Measurements from ENCODE around the gene SREK1IP1.

The SREK1IP1 gene

DNA sequence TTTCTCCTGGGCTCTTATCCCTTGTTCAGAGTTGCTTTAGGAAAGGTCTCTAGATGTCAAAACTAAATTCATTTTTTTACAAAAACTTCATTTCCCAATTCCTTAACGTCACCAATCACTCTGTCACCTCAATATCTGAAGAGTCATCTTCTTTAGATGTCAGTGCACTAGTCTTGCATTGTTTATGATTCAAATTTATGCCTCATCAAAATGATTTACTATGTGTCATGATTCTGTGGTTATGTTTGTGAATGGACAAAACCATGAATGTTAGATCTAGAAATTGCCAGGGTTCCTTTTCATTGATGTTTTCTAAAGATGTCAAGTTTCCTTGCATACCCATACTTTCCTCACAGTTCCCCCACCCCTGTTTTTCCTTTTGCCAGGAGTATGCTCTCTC is 21.7 kb upstream of the SREK1IP1 start:
- no peak for TF ChIP-seq ZNF70 (CRISPR knock-in tag; IDR thresholded peaks at IDR 0.05)
- no peak for ATAC-seq

DNA sequence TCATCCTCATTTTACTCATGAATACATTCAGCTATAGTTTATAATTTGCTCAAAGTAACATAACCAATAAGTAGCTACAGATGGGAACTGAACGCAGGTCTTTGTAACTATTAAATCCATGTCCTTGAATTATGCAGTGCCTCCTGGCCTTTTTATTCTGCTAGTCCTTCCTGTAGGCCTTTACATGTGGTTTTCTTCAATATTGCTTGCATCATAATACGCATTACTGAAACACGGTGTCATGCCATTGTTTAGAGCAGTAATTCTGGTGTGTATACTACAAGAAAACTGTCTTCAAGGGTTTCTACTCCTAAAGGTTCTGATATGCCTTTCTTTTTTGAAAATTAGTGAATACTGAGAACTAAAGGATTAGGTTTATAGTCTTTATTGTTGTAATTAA is 21.0 kb upstream of the SREK1IP1 start:
- no peak for ATAC-seq
- TF ChIP-seq ZNF70 (CRISPR knock-in tag; IDR thresholded peaks at IDR 0.05) (no peak), ZNF565 (CRISPR knock-in tag; conservative IDR thresholded peaks at IDR 0.05; ENCODE audit: low read depth) (no peak), GLIS3 (CRISPR knock-in tag; IDR thresholded peaks at IDR 0.05) (no peak), ZFP3 (CRISPR knock-in tag; IDR thresholded peaks at IDR 0.05) (no peak)

DNA sequence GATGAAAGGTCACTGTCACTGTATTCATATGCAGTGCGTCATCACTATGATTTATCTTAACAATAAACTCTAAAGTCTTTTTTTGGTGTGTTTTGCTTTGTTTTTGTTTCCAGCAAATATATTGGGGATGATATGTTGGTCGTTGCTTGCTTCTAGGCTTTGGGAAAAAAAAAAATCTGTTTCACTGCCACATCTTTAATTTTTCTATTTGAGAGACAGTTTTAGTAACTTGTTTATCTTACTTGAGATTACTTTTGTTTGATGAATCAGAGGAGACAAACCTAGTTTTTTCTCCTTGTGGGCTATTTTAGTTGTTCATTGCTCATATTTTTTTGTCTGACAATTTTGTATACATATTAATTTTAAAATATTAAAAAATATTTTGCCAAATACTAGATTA is 19.7 kb upstream of the SREK1IP1 start:
- ATAC-seq: no peak
- no peak for TF ChIP-seq GLIS3 (CRISPR knock-in tag; IDR thresholded peaks at IDR 0.05)
- TF ChIP-seq, protein P1, sequence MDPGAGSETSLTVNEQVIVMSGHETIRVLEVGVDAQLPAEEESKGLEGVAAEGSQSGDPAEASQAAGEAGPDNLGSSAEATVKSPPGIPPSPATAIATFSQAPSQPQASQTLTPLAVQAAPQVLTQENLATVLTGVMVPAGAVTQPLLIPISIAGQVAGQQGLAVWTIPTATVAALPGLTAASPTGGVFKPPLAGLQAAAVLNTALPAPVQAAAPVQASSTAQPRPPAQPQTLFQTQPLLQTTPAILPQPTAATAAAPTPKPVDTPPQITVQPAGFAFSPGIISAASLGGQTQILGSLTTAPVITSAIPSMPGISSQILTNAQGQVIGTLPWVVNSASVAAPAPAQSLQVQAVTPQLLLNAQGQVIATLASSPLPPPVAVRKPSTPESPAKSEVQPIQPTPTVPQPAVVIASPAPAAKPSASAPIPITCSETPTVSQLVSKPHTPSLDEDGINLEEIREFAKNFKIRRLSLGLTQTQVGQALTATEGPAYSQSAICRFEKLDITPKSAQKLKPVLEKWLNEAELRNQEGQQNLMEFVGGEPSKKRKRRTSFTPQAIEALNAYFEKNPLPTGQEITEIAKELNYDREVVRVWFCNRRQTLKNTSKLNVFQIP (CRISPR knock-in tag; IDR thresholded peaks at IDR 0.05; ENCODE audit: borderline replicate concordance, low read depth): no peak
- TF ChIP-seq ZNF8 (CRISPR knock-in tag; IDR thresholded peaks at IDR 0.05): no peak
- TF ChIP-seq, protein P2, sequence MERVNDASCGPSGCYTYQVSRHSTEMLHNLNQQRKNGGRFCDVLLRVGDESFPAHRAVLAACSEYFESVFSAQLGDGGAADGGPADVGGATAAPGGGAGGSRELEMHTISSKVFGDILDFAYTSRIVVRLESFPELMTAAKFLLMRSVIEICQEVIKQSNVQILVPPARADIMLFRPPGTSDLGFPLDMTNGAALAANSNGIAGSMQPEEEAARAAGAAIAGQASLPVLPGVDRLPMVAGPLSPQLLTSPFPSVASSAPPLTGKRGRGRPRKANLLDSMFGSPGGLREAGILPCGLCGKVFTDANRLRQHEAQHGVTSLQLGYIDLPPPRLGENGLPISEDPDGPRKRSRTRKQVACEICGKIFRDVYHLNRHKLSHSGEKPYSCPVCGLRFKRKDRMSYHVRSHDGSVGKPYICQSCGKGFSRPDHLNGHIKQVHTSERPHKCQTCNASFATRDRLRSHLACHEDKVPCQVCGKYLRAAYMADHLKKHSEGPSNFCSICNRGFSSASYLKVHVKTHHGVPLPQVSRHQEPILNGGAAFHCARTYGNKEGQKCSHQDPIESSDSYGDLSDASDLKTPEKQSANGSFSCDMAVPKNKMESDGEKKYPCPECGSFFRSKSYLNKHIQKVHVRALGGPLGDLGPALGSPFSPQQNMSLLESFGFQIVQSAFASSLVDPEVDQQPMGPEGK (CRISPR knock-in tag; IDR thresholded peaks at IDR 0.05; ENCODE audit: borderline replicate concordance): no peak
- no peak for TF ChIP-seq ARNTL (CRISPR knock-in tag; IDR thresholded peaks at IDR 0.05; ENCODE audit: borderline replicate concordance, low read depth)

DNA sequence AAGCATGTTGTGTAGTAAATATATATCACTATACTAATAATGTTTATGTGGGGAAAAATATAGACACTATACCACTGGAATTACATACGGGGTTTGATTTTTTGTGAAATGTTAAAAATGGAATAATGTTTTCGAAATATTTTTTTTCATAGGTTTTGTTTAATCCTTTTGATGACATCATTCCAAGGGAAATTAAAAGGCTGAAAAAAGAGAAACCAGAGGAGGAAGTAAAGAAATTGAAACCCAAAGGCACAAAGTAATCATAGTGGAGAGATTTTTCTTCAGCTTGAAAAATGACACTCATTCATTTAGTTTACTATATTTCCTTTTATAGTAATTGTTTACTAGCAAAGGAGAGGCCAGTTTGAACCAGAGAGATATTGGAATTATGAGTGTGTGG is 17.9 kb upstream of the SREK1IP1 start:
- ATAC-seq: no peak
- TF ChIP-seq PPARA (CRISPR knock-in tag; IDR thresholded peaks at IDR 0.05; ENCODE audit: borderline replicate concordance) (no peak), CSDC2 (CRISPR knock-in tag; IDR thresholded peaks at IDR 0.05) (no peak), OSR1 (CRISPR knock-in tag; IDR thresholded peaks at IDR 0.05) (no peak), ZC3H10 (CRISPR knock-in tag; IDR thresholded peaks at IDR 0.05) (no peak), BACH2 (CRISPR knock-in tag; IDR thresholded peaks at IDR 0.05; ENCODE audit: borderline replicate concordance) (no peak), ZNF70 (CRISPR knock-in tag; IDR thresholded peaks at IDR 0.05) (no peak), RARB (CRISPR knock-in tag; IDR thresholded peaks at IDR 0.05) (no peak), ISL1 (CRISPR knock-in tag; IDR thresholded peaks at IDR 0.05) (no peak), SNAI2 (CRISPR knock-in tag; IDR thresholded peaks at IDR 0.05) (no peak), ESRRG (CRISPR knock-in tag; IDR thresholded peaks at IDR 0.05) (no peak), ZFP30 (CRISPR knock-in tag; IDR thresholded peaks at IDR 0.05) (no peak), ARNTL (CRISPR knock-in tag; IDR thresholded peaks at IDR 0.05; ENCODE audit: borderline replicate concordance, low read depth) (no peak)
- TF ChIP-seq, protein P1 (CRISPR knock-in tag; IDR thresholded peaks at IDR 0.05; ENCODE audit: borderline replicate concordance, low read depth): no peak
- TF ChIP-seq, protein P3, sequence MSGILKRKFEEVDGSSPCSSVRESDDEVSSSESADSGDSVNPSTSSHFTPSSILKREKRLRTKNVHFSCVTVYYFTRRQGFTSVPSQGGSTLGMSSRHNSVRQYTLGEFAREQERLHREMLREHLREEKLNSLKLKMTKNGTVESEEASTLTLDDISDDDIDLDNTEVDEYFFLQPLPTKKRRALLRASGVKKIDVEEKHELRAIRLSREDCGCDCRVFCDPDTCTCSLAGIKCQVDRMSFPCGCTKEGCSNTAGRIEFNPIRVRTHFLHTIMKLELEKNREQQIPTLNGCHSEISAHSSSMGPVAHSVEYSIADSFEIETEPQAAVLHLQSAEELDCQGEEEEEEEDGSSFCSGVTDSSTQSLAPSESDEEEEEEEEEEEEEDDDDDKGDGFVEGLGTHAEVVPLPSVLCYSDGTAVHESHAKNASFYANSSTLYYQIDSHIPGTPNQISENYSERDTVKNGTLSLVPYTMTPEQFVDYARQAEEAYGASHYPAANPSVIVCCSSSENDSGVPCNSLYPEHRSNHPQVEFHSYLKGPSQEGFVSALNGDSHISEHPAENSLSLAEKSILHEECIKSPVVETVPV (CRISPR knock-in tag; IDR thresholded peaks at IDR 0.05): no peak
- TF ChIP-seq, protein P2 (CRISPR knock-in tag; IDR thresholded peaks at IDR 0.05; ENCODE audit: borderline replicate concordance): no peak

All from SK-N-SH treated with all-trans-retinoic acid at 6 μM for 48 hours (cell line).